Stimulated activated naive B cell treated with anti-CD40 and anti-IgM and Interleukin-4, amounts not matched to agents 10 μg/mL and 1 μg/mL and 100 μg/mL, for 72 hours (primary cell): ENCODE measurements around the gene MCM9.

Source experiments
- ATAC-seq, 2 donors: fragments of 150-1000 bp; cut with Tn5 transposase; replicated peaks; 2 replicates each; pipeline ENCODE4 v1.10.0; 2021; ENCODE audit warnings: moderate library complexity in 1 of 2
- DNase-seq: peaks from one replicate; pipeline ENCODE4 v3.0.0; 2021
- H3K27ac Mint-ChIP-seq: one replicate; pipeline ENCODE4 v1.8.0; 2022; ENCODE audit warnings: mild to moderate bottlenecking, mixed read lengths
- H3K27me3 Mint-ChIP-seq, 2 donors: one replicate each; pipeline ENCODE4 v1.8.0; 2022; ENCODE audit warnings: mixed read lengths in 2 of 2
- H3K36me3 Mint-ChIP-seq, 2 donors: one replicate each; pipeline ENCODE4 v1.8.0; 2022; ENCODE audit warnings: mixed read lengths in 2 of 2, mild to moderate bottlenecking in 1 of 2
- H3K4me1 Mint-ChIP-seq, 2 donors: one replicate each; pipeline ENCODE4 v1.8.0; 2022; ENCODE audit warnings: mixed read lengths in 2 of 2, mild to moderate bottlenecking in 1 of 2
- H3K4me3 Mint-ChIP-seq, 2 donors: one replicate each; pipeline ENCODE4 v1.8.0; 2022; ENCODE audit warnings: mild to moderate bottlenecking in 2 of 2, mixed read lengths in 2 of 2, moderate library complexity in 1 of 2
- H3K9me3 Mint-ChIP-seq, 2 donors: one replicate each; pipeline ENCODE4 v1.8.0; 2022; ENCODE audit warnings: mixed read lengths in 2 of 2, mild to moderate bottlenecking in 1 of 2

MCM9 gene

DNA sequence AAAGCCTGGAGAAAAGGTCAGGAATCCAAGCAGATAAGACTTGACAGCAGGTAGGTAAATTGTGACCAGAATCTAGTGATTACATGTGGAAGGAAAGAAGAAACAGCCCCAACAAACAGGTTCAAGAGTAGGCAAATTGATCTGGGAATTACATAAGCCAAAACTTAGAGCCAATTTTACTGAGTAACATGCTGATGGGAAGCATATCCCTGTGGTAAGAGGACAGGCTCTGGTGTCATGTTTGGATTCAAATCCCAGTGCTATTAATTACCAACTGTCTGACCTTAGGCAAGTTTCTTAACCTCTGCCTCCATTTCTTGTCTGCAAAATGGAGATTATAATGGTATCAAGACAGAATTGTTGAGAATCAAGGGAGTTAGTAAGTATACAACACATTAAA lies 20.4 kb downstream of the MCM9 start:
- no peak overlapping the region for H3K27ac Mint-ChIP-seq
- H3K36me3 Mint-ChIP-seq = peaks cover 26 to 52% of the 10 kb centered on the region in 2 donors
- no peak for ATAC-seq

DNA sequence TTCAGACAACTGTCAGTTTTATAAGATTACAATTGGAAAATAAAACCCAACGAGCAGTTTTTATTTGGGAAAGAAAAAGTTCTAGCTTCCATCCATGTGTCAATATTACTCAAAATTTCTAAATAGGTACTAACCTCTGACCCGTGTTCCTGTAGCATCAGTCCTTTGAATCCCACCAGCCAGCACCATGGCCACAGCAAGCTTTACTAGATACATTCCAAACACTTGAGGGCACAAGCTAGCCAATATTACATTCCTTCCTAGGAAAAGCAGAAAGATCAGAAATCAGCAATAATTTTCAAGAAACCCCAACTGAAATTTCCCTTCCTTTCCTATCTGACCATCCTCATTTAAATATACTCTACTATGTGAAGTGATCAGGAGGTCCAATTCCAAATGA lies 21.8 kb downstream of the MCM9 start:
- H3K9me3 Mint-ChIP-seq = no peaks in the 10 kb centered on the region
- no peak for DNase-seq
- no peak overlapping the region for H3K27ac Mint-ChIP-seq
- no peaks in the 10 kb centered on the region for H3K4me1 Mint-ChIP-seq
- H3K4me3 Mint-ChIP-seq = no peak overlapping the region
- H3K36me3 Mint-ChIP-seq = peaks cover 26 to 49% of the 10 kb centered on the region in 2 donors
- H3K27me3 Mint-ChIP-seq = no peaks in the 10 kb centered on the region
- no peak for ATAC-seq

More for the DNA sequence above, 20.4 kb downstream of the MCM9 start:
- DNase-seq = no peak
- H3K4me1 Mint-ChIP-seq = no peaks in the 10 kb centered on the region
- no peak overlapping the region for H3K4me3 Mint-ChIP-seq
- no peaks in the 10 kb centered on the region for H3K9me3 Mint-ChIP-seq
- H3K27me3 Mint-ChIP-seq = no peaks in the 10 kb centered on the region

DNA sequence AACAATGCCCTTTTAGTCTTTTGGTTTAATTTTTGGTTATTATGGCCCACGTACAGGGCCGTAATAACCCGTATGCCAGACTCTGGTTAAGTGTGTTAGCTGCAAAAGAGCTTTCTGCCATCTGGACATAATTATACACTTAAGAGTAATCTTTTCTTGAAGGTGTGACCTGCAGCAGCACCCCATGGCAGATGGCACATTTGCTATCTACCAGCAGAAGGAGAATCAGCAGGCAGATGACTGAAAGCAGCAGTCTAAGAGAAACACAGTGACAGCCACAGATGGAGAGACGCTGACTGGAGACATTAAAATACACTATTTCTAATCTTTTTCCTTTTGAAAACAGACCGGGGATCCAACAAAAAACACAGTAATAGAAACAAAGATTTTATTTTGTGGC lies 22.3 kb downstream of the MCM9 start:
- Mint-ChIP-seq H3K27ac (no peak overlapping the region), H3K36me3 (peaks cover 25 to 45% of the 10 kb centered on the region in 2 donors), H3K4me3 (no peak overlapping the region), H3K27me3 (no peaks in the 10 kb centered on the region), H3K9me3 (no peaks in the 10 kb centered on the region), H3K4me1 (no peaks in the 10 kb centered on the region)
- DNase-seq (no peak), ATAC-seq (no peak)

DNA sequence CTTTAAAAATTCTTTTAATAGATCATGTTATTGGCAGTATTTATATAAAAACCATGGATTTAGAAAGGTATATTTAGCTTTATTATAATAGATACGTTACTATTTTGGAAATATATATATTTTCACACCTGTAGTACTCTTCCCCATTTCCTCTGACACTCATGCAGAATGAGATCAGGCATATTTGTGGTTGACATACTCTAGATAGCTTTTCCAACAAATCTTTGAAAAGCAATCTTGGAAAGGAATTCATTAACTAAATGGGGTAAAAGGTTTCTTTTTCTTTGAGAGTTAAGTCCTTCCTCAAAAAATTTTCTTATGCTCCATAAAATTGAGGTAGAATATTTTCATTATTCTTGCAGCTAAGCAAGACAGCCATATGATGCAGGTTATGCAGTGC lies 26.5 kb downstream of the MCM9 start:
- no peaks in the 10 kb centered on the region for H3K9me3 Mint-ChIP-seq
- peaks cover 18 to 39% of the 10 kb centered on the region in 2 donors for H3K36me3 Mint-ChIP-seq
- no peak overlapping the region for H3K4me3 Mint-ChIP-seq
- H3K4me1 Mint-ChIP-seq = peaks cover 0 to 1% of the 10 kb centered on the region in 2 donors
- no peak for DNase-seq
- no peak overlapping the region for H3K27ac Mint-ChIP-seq
- H3K27me3 Mint-ChIP-seq = no peaks in the 10 kb centered on the region
- no peak for ATAC-seq

DNA sequence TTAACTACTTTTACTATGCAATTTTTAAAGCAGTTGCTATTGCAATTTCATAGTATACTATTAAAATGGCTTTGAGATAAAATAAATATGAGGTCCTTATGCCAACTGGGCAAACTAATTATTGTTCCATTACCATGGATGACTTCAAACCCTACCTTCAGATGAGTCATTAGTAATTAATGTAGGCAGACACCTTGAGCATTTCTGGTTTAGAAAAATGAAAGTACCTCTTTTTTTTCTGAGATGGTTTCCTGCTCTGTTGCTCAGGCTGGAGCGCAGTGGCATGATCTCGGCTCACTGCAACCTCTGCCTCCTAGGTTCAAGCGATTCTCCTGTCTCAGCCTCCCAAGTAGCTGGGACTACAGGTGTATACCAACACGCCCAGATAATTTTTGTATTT lies 29.1 kb downstream of the MCM9 start:
- no peak overlapping the region for H3K4me3 Mint-ChIP-seq
- no peak overlapping the region for H3K27ac Mint-ChIP-seq
- DNase-seq (no peak), ATAC-seq (no peak)
- no peaks in the 10 kb centered on the region for H3K9me3 Mint-ChIP-seq
- H3K36me3 Mint-ChIP-seq = peaks cover 17 to 30% of the 10 kb centered on the region in 2 donors
- peaks cover 3 to 4% of the 10 kb centered on the region in 2 donors for H3K4me1 Mint-ChIP-seq
- no peaks in the 10 kb centered on the region for H3K27me3 Mint-ChIP-seq

DNA sequence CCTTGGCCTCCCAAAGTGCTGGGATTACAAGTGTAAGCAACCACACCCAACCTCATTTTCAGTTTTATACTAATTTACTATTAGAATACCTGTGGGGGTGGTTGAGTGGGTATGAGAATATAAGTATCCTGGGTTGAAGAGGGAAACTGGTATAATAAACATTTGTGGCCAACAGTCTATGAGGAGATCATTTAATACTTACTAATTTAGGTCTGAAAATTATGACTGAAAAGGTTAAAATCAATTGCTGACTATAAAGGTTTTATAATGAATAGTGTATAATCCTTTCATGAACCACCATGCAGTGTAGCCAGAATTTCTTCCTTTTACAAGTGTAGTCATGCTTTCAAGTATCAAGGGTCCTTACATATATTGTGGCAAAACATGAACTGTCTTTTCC lies 29.9 kb downstream of the MCM9 start:
- DNase-seq (no peak), ATAC-seq (no peak)
- Mint-ChIP-seq H3K4me3 (no peak overlapping the region), H3K27ac (no peak overlapping the region), H3K27me3 (no peaks in the 10 kb centered on the region), H3K9me3 (no peaks in the 10 kb centered on the region), H3K4me1 (peaks cover 6 to 12% of the 10 kb centered on the region in 2 donors), H3K36me3 (peaks cover 15 to 28% of the 10 kb centered on the region in 2 donors)

DNA sequence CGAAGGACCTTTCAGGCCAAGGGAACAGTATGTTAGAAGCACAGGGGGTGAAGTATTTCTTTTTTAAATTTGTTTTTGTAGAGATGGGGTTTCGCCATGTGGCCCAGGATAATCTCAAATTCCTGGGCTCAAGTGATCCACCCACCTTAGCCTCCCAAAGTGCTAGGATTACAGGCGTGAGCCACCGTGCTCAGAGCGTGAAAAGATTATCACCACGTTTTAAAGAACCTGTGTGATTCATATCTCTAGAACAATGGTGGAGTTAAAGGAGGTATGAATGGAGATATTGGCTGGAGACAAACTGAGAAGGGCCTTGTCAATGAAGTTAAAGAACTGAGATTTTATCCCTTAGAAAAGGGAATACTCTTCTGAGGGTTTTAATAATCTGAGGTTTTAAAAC lies 31.3 kb downstream of the MCM9 start:
- no peak for ATAC-seq
- Mint-ChIP-seq H3K4me3 (no peak overlapping the region), H3K9me3 (no peaks in the 10 kb centered on the region), H3K27ac (no peak overlapping the region), H3K27me3 (no peaks in the 10 kb centered on the region), H3K4me1 (peaks cover 13 to 23% of the 10 kb centered on the region in 2 donors), H3K36me3 (peaks cover 22 to 35% of the 10 kb centered on the region in 2 donors)
- DNase-seq = no peak

DNA sequence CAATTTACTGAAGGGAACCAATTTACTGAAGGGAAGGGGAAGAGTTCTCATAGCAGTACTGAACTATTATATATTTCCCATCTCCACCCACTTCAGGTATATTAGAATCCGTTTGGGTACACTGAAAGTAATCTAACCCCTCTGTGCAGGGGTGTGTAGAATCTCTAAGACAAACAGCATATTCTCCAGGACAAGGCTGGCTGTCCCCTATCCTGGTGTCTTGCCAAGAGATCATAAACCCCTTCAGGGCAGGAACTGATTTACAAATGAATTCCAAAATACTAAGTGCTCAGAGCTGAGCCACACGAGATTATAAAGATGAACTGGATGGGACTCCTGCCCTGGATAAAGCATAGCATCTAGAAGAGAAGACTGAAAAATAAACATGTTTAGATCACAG lies 31.8 kb downstream of the MCM9 start:
- no peak overlapping the region for H3K4me3 Mint-ChIP-seq
- peaks cover 13 to 26% of the 10 kb centered on the region in 2 donors for H3K4me1 Mint-ChIP-seq
- H3K9me3 Mint-ChIP-seq = no peaks in the 10 kb centered on the region
- no peak overlapping the region for H3K27ac Mint-ChIP-seq
- DNase-seq (no peak), ATAC-seq (no peak)
- peaks cover 25 to 37% of the 10 kb centered on the region in 2 donors for H3K36me3 Mint-ChIP-seq
- no peaks in the 10 kb centered on the region for H3K27me3 Mint-ChIP-seq

DNA sequence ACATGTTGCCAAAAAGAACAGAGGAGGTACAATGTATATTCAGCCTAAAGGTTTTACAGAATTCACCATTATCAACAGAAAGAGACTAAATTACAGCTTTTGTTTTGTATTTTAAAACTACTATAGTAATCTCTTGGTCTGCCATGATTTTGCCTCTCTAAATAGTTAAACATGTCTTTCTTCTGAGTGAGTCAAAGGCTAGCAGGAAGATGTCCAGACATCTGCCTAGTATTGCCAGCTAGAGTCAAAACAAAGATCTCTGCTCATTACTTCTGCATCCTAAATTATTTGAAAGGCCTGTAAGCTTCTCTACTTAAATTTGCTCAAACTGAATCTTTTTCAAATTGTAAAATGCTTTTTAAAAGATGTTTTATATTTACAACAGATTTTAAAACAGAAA lies 32.2 kb downstream of the MCM9 start:
- no peak for ATAC-seq
- no peaks in the 10 kb centered on the region for H3K27me3 Mint-ChIP-seq
- DNase-seq = no peak
- H3K4me1 Mint-ChIP-seq = peaks cover 15 to 29% of the 10 kb centered on the region in 2 donors
- H3K4me3 Mint-ChIP-seq = no peak overlapping the region
- no peak overlapping the region for H3K27ac Mint-ChIP-seq
- H3K9me3 Mint-ChIP-seq = no peaks in the 10 kb centered on the region
- peaks cover 26 to 38% of the 10 kb centered on the region in 2 donors for H3K36me3 Mint-ChIP-seq

DNA sequence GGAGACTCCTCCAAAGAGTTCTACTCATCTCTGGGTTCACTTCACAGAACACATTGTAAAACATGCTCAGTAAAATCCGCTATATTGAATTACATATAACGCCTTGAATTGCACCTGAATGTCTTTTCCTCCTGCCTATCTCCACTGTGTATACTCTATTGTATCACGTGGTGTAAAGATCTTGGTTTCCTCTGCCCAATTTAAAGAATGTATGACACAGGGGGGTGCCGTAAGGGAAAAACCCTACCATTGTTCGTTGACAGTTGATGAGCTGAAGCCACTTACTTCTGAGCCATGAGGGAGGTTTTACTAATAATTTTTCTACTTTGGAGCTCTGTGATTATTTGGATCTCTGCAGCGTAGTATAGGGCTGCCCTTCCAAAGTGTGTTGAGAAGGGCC lies 35.0 kb downstream of the MCM9 start:
- DNase-seq = no peak
- Mint-ChIP-seq H3K4me3 (no peak overlapping the region), H3K4me1 (peaks cover 17 to 33% of the 10 kb centered on the region in 2 donors), H3K36me3 (peaks cover 24 to 31% of the 10 kb centered on the region in 2 donors), H3K27me3 (no peaks in the 10 kb centered on the region), H3K9me3 (no peaks in the 10 kb centered on the region), H3K27ac (no peak overlapping the region)
- ATAC-seq = no peak

DNA sequence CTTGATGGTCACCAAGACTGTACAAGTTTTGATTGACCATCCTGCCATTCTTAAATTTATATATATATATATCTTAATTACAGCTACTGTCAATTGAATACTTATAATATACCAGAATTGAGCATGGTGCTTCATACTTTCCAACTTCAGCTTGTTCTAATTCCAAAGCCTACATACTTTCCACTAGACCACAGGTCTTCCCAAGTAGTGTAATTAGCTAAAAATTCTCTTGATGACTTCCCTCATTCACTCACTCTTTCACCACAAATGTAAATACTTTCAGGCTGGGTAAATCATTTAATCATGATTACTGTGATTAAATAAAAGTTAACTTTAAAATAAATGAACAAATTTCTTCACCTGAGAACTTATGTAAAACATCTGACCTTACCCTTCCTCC lies 37.6 kb downstream of the MCM9 start:
- DNase-seq = no peak
- ATAC-seq = no peak
- no peaks in the 10 kb centered on the region for H3K27me3 Mint-ChIP-seq
- peaks cover 24 to 44% of the 10 kb centered on the region in 2 donors for H3K4me1 Mint-ChIP-seq
- H3K9me3 Mint-ChIP-seq = no peaks in the 10 kb centered on the region
- H3K36me3 Mint-ChIP-seq = peaks cover 13 to 24% of the 10 kb centered on the region in 2 donors
- no peak overlapping the region for H3K27ac Mint-ChIP-seq
- no peak overlapping the region for H3K4me3 Mint-ChIP-seq

DNA sequence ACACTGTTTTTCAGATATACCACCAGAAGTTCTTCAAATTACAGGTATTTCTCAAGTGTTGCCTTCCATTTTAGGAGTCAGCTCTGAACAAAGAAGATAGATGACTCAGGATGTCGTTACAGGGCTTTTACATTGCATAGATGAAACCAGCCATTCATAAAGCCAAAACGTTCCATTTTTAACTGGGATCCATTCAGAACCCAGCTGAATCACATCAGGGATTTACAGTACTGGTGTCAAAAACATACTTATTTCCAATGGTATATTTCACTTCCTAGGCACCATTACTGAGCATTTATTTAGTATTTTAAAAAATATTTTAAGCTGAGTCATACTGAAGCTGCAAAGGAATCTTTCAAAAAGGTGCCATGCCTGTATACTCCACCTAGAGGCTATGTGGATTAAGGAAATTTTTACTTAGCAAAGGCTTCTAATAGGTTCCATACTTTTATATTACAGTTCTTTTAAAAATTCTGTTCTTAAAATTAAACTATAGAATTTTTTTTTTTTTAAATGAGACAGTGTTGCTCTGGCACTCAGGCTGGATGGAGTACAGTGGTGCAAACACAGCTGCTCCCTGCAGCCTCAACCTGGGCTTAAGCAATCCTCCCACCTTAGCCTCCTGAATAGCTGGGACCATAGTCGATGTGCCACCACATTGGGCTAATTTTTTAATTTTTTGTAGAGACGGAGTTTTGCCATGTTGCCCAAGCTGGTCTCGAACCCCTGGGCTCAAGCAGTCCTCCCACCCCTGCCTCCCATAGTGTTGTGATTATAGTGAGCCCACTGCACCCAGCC lies 38.4 kb downstream of the MCM9 start:
- H3K9me3 Mint-ChIP-seq = no peaks in the 10 kb centered on the region
- peaks cover 13 to 26% of the 10 kb centered on the region in 2 donors for H3K36me3 Mint-ChIP-seq
- DNase-seq (no peak), ATAC-seq (no peak)
- H3K27me3 Mint-ChIP-seq = no peaks in the 10 kb centered on the region
- H3K27ac Mint-ChIP-seq = peak overlapping the region; percentile 82
- peaks cover 30 to 52% of the 10 kb centered on the region in 2 donors for H3K4me1 Mint-ChIP-seq
- H3K4me3 Mint-ChIP-seq = peak overlapping the region; percentile 35 to 60

DNA sequence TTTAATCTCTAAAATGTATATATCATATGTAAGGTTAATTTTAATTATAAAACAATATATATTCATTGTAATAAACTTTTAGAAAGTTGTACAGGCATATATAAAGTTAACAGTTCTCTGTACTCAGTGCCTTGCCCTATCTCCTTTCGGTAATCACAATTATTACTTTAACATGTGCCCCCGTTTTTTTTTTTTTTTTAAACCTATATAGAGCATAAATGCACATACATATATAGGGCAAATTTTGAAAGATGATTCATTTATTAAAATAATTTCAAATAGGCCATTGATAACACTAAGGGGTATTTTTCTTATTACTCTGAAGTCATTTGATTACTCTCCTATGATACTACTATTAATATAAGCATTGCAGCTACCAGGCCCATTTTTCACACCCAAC lies 39.1 kb downstream of the MCM9 start:
- Mint-ChIP-seq H3K4me1 (peaks cover 34 to 55% of the 10 kb centered on the region in 2 donors), H3K9me3 (no peaks in the 10 kb centered on the region)
- no peak for ATAC-seq

DNA sequence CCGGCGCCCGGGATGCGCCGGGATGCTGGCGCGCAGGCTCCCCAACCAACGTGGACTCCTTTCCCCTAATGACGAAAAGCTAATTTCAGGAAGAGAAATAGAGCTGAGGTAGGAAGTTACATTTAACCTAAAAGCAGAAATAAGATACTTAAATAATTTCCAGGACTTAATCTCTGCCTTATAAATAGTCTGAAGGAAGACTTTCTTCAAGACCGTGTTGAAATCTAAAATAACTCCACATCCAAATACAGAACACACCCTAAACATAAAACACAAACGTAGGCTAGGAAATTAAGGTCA lies 39.7 kb downstream of the MCM9 start:
- ATAC-seq = no peak
- Mint-ChIP-seq H3K4me3 (peak overlapping the region; percentile 90 to 99), H3K9me3 (no peaks in the 10 kb centered on the region), H3K36me3 (peaks cover 13 to 26% of the 10 kb centered on the region in 2 donors), H3K27me3 (no peaks in the 10 kb centered on the region), H3K4me1 (peaks cover 30 to 50% of the 10 kb centered on the region in 2 donors), H3K27ac (peak overlapping the region; percentile 59)
- no peak for DNase-seq

More for the DNA sequence above, 39.1 kb downstream of the MCM9 start:
- Mint-ChIP-seq H3K4me3 (peak overlapping the region; percentile 35 to 60), H3K36me3 (peaks cover 13 to 27% of the 10 kb centered on the region in 2 donors), H3K27ac (peak overlapping the region; percentile 82), H3K27me3 (no peaks in the 10 kb centered on the region)
- no peak for DNase-seq

DNA sequence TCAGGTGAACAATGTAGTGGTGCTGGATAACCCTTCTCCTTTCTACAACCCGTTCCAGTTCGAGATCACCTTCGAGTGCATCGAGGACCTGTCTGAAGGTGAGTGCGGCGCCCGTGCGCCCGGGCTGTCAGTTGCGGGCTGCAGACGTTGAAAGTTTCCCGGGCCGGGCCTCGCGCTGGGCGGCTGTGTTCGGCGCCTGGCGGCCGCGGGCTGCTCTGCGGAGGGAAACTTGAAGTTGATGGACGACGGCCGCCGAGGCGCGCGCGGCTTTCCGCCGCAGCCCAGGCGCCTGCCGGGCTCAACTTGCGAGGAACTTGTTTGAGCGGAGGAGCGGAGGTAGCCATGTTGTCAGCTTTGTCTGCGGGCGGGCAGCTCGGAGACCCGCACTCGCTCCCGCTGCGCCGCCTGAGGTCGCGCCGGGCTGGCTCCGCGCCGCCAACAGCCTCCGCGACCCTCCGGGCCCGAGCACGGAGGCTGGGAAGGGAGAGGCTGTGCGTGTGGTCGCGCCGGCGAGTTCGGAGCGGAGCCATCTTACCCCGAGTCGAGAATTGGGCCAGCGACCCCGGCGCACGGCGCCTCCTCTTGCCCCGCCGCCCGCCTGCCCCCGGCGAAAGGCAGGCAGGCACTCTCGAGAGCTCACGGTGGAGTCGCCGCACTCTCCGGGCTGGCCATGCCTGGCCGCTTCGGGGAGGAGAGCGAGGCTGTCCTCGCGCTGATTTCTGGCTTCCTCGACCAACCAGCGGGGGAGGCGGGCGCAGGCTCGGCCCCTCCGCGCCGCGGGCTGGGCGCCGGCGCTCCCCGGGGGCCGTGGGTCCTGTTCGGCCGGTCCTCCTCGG lies 40.3 kb downstream of the MCM9 start:
- DNase-seq = peak; percentile 72
- peak; percentile 61 to 65 for ATAC-seq
- H3K27ac Mint-ChIP-seq = peak overlapping the region; percentile 98

More for the DNA sequence above, 40.3 kb downstream of the MCM9 start:
- H3K27me3 Mint-ChIP-seq = no peaks in the 10 kb centered on the region
- H3K4me3 Mint-ChIP-seq = peak overlapping the region; percentile 90 to 99
- peaks cover 13 to 21% of the 10 kb centered on the region in 2 donors for H3K36me3 Mint-ChIP-seq
- no peaks in the 10 kb centered on the region for H3K9me3 Mint-ChIP-seq
- H3K4me1 Mint-ChIP-seq = peaks cover 30 to 49% of the 10 kb centered on the region in 2 donors
